Measurements from ENCODE around the gene RHD. TPM values are rescaled to one million over a fixed set of nuclear protein-coding genes. Genes with fewer than 3 reads are reported as not detected.
"Not testable (repeated sequence)": the region's sequence is repeated elsewhere in the genome, so short reads cannot be mapped to it uniquely, and the experiment has no call there.

The RHD gene
- total RNA-seq, 1 donor from 2014 or later = not detected

DNA sequence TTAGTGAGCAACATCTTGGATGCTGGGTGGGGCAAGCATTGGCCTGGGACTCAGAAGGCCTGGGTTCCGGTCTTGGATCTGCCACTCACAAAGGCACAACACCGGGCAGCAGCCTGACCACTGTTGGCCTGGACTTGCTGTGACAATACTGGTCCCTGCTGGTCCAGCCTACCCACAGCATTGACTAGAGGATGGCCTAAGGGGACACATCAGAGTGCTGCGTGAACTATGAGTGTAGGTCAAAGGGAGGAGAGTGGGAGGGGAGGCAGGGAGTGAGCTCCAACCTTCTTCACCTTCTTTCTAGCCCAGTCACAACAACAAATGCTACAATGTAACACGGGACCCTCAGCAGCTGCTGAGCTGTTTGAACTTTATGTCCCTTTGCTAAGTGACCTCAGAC, 96.9 kb downstream of the RHD start:
- H3K27ac Mint-ChIP-seq = no peak overlapping the region

DNA sequence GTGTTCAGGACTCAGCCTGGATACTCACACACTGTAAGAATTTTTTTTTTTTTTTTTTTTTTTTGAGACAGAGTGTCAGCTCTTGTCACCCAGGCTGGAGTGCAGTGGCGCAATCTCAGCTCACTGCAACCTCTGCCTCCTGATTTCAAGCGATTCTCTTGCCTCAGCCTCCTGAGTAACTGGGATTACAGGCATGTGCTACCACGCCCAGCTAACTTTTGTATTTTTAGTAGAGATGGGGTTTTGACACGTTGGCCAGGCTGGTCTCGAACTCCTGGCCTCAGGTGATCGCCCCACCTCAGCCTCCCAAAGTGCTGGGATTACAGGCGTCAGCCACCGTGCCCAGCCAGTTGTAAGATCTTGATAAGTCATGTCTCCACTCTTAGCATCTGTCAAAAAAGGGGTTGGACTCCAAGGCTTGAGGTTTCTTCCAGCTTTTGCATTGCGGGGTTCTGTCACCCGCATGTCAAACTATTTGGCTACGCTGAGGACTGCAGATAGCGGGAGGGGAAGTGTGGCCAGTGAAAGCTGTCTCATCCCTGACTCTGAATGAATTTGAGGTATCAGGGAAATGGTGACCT, 97.5 kb downstream of the RHD start:
- H3K4me3 Mint-ChIP-seq; H3K27ac Mint-ChIP-seq; H3K9me3 Mint-ChIP-seq; H3K36me3 Mint-ChIP-seq (ENCODE audit: low read depth); intact Hi-C loops (cut with micrococcal nuclease); DNase-seq; H3K4me1 Mint-ChIP-seq; H3K27me3 Mint-ChIP-seq: not testable (repeated sequence)

More for the DNA sequence above, 96.9 kb downstream of the RHD start:
- intact Hi-C loops (cut with micrococcal nuclease) = no loop called here
- Mint-ChIP-seq H3K4me1 (no peaks in the 10 kb centered on the region), H3K4me3 (no peak overlapping the region), H3K9me3 (no peaks in the 10 kb centered on the region), H3K27me3 (peaks cover 3% of the 10 kb centered on the region), H3K36me3 (ENCODE audit: low read depth) (no peaks in the 10 kb centered on the region)
- DNase-seq = no peak

DNA sequence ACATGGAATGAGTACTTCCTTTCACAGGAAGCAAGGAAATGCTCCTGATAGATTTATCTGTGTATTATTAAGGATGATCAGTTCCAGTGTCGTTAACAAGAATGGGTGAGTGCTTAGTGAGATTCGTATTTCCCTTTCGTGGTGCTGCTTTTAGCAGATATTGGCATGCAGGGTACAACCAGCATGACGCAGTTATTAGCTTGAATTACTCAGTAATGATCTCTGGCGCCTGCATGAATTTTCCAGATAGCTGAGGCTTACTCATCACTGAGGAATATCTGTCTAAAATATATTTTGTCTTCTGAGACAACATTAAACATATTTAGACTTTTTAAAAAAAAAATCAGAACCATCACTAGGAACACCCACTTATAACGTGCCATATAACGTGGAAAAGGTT, 99.4 kb downstream of the RHD start:
- H3K27me3 Mint-ChIP-seq = not testable (repeated sequence)

DNA sequence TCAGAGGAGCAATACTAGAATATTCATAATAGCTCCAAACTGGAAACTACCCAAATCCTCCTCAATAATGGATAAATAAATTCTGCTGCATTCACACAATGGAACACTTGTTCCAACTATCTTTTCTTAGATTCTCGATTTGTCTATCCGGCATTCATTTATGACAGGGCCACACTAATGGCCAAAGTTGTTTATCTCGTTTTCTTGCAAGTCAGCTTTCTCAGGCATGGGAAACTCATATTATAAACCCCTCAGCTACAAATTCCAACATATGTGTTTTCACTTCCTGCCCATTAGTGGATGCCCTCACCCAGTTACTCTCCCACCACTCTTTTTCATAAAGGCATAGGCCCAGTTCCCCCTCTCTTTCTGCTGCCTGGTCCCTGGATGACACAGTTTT, 106.1 kb downstream of the RHD start:
- H3K27ac Mint-ChIP-seq; intact Hi-C loops (cut with micrococcal nuclease); H3K4me1 Mint-ChIP-seq; H3K36me3 Mint-ChIP-seq (ENCODE audit: low read depth); H3K4me3 Mint-ChIP-seq; H3K9me3 Mint-ChIP-seq; DNase-seq: not testable (repeated sequence)
- H3K27me3 Mint-ChIP-seq = peaks cover 20% of the 10 kb centered on the region

More for the DNA sequence above, 99.4 kb downstream of the RHD start:
- H3K4me1 Mint-ChIP-seq; H3K27ac Mint-ChIP-seq; DNase-seq; H3K4me3 Mint-ChIP-seq; H3K9me3 Mint-ChIP-seq; intact Hi-C loops (cut with micrococcal nuclease); H3K36me3 Mint-ChIP-seq (ENCODE audit: low read depth): not testable (repeated sequence)

Other genes starting within 250 kb of the RHD start
- gene SYF2, start 40.0 kb upstream of the RHD start, total RNA-seq = 36.9 and 40.7 TPM in 2 replicates
- 117 and 118 TPM in 2 replicates for gene RSRP1, start 25.1 kb upstream of the RHD start, total RNA-seq
- gene TMEM50A, start 65.8 kb downstream of the RHD start, total RNA-seq = 94.1 and 102 TPM in 2 replicates
- gene RHCE, start 148.3 kb downstream of the RHD start, total RNA-seq = 0.14 TPM in 1 of 2 replicates, not detected in the other
- gene MACO1, start 158.4 kb downstream of the RHD start, total RNA-seq = 14.3 and 15.3 TPM in 2 replicates

Data from activated CD4-positive, alpha-beta T cell treated with anti-CD3 and anti-CD28 coated beads, Interleukin-2, amount 10 ng/mL, durations not matched to agents 24 days and 14 days (primary cell).